ENCODE results near the gene KMT2C.

DNA sequence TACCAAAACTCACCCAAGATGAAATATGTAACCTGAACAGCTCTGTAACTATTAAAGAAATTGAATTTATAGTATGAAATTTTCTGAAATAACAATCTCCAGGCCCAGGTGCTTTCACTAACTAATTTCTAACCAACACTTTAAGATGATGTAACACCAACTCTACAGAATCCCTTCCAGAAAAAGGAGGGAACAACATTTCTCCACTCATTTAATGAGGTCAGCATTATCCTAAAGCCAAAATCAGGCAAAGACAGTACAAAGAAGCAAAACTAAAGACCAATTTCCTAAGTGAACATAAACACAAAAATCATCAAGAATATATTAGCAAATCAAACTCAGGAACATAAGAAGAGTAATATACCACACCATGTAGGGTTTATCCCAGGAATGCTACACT lies 65.5 kb downstream of the KMT2C start:
- no peak for TF ChIP-seq ZMAT3 (CRISPR knock-in tag; conservative IDR thresholded peaks at IDR 0.05)
- no peak for TF ChIP-seq ZNF138 (CRISPR knock-in tag; IDR thresholded peaks at IDR 0.05; ENCODE audit: low read depth)
- no peak for TF ChIP-seq CTCF (CRISPR knock-in tag; IDR thresholded peaks at IDR 0.05)
- TF ChIP-seq MTA3 (CRISPR knock-in tag; IDR thresholded peaks at IDR 0.05): no peak
- no peak for TF ChIP-seq SP4 (CRISPR knock-in tag; IDR thresholded peaks at IDR 0.05)
- no peak for TF ChIP-seq ZNF75D (CRISPR knock-in tag; IDR thresholded peaks at IDR 0.05; ENCODE audit: borderline replicate concordance)
- TF ChIP-seq HDAC2 (CRISPR knock-in tag; IDR thresholded peaks at IDR 0.05): no peak
- TF ChIP-seq NFE2L1 (CRISPR knock-in tag; IDR thresholded peaks at IDR 0.05; ENCODE audit: borderline replicate concordance): no peak
- no peak for TF ChIP-seq CREM (IDR thresholded peaks at IDR 0.05)
- TF ChIP-seq CREM (CRISPR knock-in tag; IDR thresholded peaks at IDR 0.05): no peak
- TF ChIP-seq ZNF232 (CRISPR knock-in tag; IDR thresholded peaks at IDR 0.05; ENCODE audit: borderline replicate concordance): no peak
